G401 (cell line): Measurements from ENCODE around the gene NFE2. TPM values are rescaled to one million over a fixed set of nuclear protein-coding genes. Genes with fewer than 3 reads are reported as not detected.
A peak's percentile ranks its signal among the peaks of the same experiment; 100 is the strongest.
"Not testable (repeated sequence)": the region's sequence is repeated elsewhere in the genome, so short reads cannot be mapped to it uniquely, and the experiment has no call there.

Experiments
- DNase-seq: peaks from one replicate; pipeline ENCODE4 v3.0.0-alpha.2; 2015; ENCODE audit warnings: low spot score
- in situ Hi-C: cut with HindIII; loops from 2 replicates; pipeline ENCODE4 v1.10.0; 2016; ENCODE audit warnings: low sequenced_read_pairs, mixed read lengths
- total RNA-seq: library from RNA; depleted of rRNA; stranded (reverse); fragments of >200 nt; shearing (Covaris generic); gene quantifications from 2 replicates; pipeline ENCODE4 v1.2.3, GENCODE V29; 2014; rRNA removed

Gene NFE2
- total RNA-seq = 13.7 and 18.5 TPM in 2 replicates

DNA sequence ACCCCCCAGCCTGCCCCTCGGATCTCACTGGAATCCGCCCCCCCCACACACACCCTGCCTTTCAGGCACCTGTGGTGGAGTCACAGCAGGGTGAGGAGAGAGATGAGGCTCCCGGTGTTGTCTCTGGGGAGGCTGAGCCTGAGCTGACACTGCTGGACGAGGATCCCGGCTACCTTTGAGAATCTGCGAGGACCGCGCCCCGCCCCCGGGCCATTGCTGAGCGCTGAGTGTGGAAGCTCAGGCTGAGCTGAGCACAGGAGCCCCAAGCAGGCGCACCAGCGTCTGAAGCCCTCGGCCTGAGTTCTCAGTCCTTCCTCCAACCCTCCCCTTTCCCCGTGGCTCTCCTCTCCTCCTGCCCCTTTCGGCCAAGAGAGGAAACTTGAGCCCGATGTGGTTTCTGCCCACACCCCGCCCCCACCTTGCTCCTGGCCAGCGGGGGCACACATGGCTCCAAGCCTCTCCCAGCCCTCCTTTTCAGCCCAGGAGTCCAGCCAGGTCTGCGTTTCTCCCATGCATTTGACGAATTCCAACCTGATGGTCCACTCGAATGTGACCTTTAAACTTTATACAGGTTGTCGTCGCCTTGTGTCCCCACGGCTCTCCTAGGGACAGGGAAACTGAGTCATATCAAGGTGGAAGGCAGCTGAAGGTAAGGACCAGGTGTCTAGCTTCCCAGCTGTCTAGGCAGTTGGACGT lies at the start of gene NFE2:
TSS of gene NFE2 (minus strand) at position 284 of the 696 bp plus-strand sequence. CDS start 5,767 bp downstream, outside the sequence.
- DNase-seq = no peak

DNA sequence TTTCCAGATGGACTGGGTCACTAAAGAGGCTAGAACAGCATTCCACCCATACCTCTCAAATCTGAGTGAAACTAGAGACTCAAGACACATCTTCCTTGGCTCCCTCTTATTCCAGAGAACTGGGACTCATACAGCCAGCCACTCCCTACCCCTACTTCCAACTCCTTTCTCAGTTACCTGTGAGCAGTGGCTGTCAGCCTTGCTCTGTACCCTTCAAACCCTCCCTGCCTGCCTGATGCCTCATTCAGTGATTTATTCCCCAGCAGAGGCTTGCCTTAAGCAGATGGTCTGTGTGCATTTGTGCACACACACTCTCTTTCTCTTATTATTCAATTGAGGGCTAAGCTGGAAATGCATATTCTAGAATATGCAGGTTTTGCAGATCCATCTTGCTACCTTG lies 48.9 kb upstream of the NFE2 start:
- in situ Hi-C loops = loop anchor here (25.0 kb wide), 1 partner anchor 137 kb away; no protein-coding TSS in a partner anchor
- no peak for DNase-seq

More for the DNA sequence above, at the start of gene NFE2:
- in situ Hi-C loops = no loop called here

DNA sequence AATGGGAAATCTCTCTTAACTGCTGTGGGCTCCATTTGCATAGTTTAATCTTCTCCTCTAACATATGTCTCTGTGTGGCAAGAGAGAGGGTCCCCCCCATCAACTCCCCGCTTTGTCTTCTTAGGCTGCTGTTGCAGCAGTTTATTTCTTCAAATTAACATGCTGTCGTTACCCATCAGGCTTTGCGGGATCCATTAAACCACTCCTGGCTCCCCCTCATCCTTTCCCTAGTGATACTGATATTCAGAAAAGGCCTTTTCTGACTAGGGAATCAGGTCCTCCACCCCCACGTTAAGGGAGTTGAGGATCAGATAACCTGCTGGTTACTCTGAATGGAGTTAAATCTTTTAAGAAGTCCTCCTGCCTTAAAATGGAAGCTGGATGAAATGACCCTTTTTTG lies 48.2 kb upstream of the NFE2 start:
- in situ Hi-C loops = no loop called here
- no peak for DNase-seq

DNA sequence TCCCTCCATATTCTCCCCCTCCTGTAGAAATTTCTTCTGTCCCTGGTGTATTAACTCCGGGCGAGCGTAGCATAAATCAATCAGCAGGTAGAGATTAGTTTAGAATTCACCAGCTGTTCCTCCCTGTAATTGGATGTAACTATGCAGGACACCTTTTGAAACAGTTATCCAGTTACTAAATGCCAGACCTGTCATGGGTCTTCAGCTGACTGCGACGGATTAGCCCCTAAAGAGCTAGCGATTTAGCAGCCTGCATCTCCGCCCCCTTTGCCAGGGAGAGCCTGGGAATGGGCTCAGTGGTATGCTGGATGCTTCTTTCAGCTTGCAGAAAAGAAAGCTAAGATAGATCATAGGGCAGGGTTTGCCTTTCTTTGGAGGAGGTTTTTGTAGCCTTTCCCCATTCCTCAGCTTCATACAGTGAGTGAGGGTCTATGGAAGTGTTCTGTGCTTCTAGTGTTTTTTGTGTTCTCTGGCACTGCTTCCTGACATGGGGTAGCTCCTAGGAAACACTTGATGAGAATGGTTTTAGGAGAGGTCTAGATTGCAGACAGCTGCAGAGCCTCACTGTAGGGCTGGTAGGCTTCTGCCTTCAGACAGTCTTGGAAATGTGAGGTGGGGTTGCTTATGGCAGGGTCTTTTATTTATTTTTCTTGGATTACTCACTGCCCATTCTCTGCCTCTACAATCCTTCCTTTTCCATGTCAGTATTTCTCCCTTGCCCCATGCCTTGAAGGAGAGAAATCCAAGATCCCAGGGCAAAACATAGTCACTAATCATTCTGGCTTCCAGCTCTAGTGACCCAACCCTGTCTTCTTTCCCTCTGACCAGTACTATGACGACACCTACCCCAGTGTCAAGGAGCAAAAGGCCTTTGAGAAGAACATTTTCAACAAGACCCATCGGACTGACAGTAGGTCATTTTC lies 40.8 kb upstream of the NFE2 start:
- in situ Hi-C loops = no loop called here
- DNase-seq = no peak

DNA sequence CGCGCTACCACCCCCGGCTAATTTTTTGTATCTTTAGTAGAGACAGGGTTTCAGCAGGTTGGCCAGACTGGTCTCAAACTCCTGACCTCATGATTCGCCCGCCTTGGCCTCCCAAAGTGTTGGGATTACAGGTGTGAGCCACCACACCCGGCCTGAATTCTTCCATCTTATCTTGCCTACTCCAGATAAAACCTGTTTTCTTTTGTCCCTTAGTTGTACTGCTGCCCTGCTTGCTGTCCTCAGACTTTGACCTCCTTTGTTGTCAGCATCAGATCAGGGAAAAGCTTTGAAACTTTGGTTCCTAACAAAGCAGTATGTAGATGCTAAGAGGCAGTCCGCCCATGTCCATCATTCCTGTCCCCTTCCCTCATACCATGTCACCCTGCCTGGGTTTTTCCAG lies 40.0 kb upstream of the NFE2 start:
- DNase-seq = no peak
- in situ Hi-C loops = no loop called here

DNA sequence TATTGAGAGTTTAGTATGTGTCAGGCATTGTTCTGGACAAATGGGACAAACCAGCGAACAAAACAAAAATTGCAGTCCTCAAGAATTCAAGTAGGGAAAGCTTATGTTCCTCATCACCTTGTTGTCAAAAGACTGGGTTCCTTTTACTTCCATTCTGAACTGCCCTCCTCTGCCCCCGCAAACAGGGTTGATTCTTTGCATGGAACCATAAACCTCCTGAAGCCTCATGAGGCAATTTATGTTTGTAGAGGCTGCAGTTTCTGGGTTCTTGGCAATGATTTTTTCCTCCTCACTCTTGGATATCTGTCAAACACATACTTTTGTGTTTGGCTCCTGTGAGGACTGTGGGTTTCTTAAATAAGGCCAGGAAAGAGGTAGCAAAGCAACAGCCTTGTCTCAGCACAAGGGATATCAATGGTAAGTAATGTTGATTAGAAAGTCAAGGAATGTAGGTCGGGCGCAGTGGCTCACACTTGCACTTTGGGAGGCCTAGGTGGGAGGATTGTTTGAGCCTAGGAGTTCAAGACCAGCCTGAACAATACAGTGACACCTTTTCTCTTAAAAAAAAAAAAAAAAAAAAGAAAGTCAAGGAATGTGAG lies 38.0 kb upstream of the NFE2 start:
- DNase-seq = no peak
- in situ Hi-C loops = no loop called here

DNA sequence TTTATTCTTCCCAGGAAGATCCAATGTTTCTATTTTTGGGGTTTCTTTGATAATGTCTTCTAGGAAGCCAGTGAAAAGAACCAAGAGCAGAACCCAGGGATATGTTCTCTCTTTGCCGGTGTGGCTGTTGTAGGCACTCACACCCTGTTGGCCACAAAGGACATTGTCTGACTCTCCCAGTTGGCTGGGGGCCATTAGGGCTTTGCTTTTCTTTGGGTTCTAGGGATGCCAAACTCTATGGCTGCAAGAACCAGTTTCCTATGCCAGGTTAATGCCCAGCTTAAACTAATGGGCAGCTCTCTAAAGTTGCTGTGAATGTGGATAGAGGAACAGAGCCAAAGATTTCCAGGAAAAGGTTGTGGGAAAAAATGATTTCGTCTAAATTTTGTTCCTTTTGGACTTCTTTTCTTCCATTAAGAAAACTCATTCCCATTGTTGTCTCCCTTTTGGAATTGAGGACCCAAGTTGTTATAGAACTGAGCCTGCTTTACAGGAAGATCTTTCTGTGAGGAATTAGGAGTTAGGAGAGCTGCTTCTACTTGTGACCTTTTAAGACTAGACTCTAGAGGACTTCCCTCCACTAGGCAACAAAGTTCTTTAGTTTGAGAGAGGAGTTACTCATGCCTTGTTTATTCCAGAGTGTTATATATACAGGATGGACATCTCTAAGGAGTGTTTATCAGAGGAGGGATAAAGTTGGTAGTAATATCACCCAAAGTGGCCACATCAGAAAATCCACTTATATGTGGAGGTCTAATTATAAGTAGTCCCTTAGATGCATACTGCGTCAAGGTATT lies 37.2 kb upstream of the NFE2 start:
- DNase-seq = no peak
- in situ Hi-C loops = no loop called here

DNA sequence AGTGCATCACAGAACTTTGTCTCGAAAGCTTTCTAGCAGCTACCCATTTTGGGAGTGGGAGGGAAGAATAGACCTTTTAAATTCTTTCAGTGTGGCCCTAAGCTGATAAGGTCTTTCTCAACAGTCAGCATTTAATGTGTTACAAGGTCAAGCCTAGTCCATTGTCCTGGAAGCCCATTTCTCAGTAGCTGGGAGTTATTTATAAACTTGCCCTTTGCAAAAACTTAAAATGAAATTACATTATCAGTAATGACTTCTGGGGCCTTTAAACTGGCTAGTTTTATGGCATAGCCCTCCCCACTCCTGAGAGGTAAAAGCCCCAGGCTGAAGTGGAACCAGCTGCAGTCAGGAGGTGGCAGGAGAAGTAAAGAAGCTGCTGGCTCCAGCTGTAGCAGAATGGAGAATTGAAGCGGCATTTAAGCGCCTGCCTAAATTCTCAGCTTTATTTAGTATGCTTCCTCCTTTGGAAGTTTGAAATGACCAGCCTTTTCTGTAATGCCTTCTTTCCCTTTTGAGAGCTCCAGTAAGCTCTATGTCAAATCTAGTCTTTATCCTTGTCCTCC lies 36.5 kb upstream of the NFE2 start:
- in situ Hi-C loops = no loop called here
- no peak for DNase-seq

DNA sequence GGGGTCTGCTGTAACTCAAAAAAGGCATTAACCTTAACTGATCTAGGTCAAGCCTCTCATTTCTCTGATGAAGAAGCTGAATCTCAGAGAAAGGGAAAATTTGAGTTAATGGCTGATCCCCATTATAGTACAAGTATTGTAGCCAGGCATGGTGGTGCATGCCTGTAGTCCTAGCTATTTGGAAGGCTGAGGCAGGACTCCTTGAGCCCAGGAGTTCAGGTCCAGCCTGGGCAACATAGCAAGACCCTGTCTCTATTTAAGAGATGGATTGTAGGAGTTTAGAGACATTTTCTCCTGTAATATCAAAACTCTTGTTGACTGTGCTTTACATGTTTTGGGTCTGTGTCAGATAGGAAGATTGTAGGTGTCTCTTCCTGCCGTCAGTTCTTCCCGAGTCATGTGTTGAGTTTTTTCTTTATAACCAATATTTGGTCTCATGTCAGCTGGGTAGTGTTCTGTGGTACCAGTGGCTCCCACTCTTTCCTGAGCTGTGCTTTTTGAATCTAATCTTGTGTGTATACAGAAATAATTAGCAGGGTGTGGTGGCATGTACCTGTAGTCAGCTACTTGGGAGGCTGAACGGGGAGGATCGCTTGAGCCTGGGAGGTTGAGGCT lies 32.7 kb upstream of the NFE2 start:
- in situ Hi-C loops = no loop called here
- DNase-seq = no peak

DNA sequence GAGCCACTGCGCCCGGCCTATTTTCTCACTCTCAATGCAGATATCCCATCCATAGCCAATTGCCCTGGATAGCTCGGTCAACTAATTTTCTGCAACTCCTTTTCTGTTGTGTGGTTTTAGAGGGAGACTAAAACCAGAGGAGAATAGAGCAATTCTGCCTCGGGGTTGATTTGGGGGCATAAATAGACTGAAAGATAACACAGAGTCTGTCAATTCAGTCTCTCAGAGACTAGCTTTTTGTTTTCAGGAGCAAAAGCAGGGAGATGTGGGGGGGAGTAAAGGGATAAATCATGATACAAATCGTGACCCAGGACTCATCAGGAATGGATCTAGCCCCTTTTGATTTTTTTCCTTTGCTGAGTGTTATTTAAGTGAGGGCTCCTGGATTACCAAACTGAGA lies 30.6 kb upstream of the NFE2 start:
- no peak for DNase-seq
- in situ Hi-C loops = no loop called here

DNA sequence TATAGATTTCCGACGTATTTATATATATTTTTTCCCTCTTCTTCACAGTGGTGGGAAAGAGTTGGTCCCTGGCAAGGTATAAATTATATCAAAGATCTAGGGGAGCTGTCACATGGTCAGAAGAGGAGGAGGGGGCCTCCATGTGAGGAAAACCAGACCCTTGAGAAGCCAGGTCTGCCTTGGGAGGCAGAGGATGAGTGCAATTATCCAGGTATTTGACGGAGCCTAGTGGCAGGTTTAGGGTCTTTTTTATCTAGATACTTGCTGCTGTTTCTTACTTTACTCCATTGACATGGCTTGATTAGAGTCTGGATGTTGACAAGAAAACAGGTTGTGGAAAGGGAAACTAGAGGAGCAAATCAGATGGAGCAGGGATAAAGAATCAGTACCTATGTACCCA lies 29.6 kb upstream of the NFE2 start:
- in situ Hi-C loops = no loop called here
- no peak for DNase-seq

DNA sequence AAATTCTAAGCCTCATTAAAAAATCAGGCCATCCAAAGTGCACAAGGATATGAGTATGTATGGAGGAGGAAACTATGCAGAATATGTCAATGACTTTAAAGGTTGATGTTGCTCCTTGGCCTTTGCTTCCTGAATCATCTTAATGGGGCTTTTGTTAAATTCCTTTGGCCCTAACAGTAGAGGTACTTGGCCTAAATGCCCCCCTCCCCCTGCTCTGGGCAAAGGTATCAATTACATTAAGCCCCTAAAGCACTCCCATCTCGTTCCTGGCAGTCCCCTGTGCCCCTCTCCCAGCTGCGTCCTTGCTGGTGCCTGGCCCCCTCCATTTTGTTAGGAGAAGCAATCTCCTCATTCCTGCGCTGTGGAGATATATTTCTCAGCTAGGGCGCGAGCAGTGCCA lies 28.9 kb upstream of the NFE2 start:
- in situ Hi-C loops = loop anchor here (5.0 kb wide), 1 partner anchor 37 kb away; no protein-coding TSS in a partner anchor

DNA sequence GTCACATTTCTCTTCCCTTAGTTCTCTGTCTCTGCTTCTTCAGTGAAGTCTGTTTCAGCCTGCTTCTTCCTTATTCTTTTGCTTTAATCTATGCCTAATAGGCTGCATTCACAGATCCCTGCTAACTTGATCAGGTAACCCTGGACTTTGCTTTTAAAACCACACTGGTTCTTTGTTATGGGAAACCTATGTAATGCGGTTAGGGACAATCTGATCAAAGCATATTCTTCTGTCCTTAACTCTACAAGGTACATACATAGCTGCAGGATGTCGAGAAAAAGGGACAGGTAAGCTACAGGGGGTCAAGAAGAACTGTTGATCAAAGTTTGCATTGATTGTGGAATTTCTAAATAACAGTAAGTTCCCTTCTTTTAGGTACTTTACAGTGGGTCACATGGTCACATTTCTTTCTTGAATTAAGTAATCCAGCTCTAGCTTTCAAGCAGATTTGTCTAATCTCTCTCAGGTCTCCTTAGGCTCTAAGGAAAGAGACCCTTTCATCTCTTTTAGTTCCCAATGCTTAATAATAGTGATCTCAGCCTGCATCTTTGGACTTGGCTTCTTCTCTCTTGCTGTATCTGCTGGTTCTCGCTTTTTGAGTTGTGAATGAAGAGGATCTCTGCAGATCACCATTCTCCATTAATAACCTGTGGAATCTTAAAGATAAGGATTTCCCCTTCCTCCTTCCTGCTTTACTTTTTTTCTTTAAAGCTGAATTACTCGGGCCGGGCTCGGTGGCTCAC lies 28.0 kb upstream of the NFE2 start:
- in situ Hi-C loops = loop anchor here (5.0 kb wide), 1 partner anchor 36 kb away; no protein-coding TSS in a partner anchor
- no peak for DNase-seq

More for the DNA sequence above, 28.9 kb upstream of the NFE2 start:
- DNase-seq = peak; percentile 63

DNA sequence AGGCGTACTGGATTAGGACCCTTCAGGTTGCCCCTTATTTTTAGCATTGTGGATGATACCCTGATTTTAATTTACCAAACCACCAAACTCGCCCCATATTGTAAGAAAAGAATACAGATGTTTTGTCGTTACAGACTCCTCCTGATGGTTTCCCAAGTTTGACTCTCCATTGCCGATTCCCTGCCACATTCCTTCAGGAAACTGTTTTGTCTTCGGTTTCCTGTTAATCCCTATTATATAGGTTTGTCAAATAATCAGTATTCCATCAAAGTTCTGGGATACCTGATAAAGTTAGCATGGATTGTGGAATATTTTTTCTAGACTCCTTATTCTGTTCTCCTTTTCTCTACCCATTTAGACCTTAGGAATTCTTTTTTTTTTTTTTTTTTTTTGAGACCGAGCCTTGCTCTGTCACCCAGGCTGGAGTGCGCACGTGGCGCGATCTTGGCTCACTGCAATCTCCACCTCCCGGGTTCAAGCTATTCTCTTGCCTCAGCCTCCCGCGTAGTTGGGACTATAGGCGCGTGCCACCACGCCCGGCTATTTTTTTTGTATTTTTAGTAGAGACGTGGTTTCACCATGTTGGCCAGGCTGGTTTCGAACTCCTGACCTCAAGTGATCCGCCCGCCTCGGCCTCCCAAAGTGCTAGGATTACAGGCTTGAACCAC lies 24.8 kb upstream of the NFE2 start:
- in situ Hi-C loops = loop anchor here (5.0 kb wide), 1 partner anchor 33 kb away; no protein-coding TSS in a partner anchor
- DNase-seq = not testable (repeated sequence)

DNA sequence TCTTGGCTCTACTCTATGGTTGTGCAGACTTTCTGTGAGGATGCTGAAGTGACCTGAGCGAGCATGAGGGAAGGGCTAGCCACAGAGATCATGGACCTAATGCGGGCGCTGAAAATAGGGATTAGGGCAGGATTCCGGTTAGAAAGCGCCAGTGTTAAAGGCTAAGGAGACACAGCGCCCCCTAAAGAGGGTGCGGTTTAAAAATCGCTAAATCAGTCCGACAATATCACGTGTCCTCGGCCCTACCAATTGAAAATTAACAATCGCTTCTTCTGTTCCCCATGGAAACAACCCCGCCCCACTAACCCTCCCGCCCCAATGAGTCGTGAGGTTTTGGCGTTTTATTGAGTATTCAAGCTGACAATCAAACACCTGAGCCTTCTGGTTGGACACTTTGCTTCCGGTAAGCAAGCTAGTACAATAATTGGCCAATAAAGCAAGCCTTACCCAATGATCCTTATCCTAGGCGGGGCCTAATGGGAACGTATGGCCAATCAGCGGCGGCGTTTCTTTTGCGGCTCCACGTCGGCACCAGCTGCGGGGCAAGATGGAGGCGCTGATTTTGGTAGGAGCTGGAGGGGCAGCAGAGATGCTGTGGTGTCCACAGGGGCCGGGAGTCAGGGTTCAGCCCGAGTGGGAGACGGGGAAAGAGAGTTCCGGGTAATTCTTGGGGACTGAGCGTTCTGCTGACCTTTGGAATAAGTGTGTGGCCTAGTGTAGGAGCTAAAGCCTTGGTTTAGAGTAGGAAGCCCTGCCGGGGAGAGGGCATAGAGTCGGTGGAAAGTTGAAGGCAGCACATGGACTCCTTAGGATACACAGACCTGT lies 24.0 kb upstream of the NFE2 start, which contains the start of gene COPZ1:
TSS of gene COPZ1 (plus strand) at position 515 of the 825 bp plus-strand sequence. CDS start at position 548, 33 bp downstream.
- DNase-seq = peak; percentile 100
- in situ Hi-C loops = loop anchor here (5.0 kb wide), 1 partner anchor 33 kb away; no protein-coding TSS in a partner anchor

DNA sequence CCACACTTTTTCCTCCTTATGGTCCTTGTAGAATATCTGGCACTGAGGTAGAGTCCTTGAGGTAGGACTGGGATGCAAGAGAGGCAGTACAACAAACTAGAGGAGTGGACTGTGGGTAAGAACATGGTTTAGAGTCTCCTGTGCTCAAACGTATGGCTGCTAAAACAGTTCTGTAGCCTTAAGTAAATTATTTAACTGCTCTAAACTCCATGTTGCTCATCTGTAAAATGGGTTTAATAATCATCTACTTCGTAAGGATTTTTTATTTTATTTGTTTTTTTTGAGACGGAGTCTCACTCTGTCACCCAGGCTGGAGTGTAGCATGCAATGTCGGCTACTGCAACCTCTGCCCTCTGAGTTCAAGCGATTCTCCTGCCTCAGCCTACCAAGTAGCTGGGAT lies 20.5 kb upstream of the NFE2 start:
- DNase-seq = no peak
- in situ Hi-C loops = no loop called here
